Measurements from ENCODE around the gene BCAS3.
A peak's percentile ranks its signal among the peaks of the same experiment; 100 is the strongest.

Gene BCAS3

DNA sequence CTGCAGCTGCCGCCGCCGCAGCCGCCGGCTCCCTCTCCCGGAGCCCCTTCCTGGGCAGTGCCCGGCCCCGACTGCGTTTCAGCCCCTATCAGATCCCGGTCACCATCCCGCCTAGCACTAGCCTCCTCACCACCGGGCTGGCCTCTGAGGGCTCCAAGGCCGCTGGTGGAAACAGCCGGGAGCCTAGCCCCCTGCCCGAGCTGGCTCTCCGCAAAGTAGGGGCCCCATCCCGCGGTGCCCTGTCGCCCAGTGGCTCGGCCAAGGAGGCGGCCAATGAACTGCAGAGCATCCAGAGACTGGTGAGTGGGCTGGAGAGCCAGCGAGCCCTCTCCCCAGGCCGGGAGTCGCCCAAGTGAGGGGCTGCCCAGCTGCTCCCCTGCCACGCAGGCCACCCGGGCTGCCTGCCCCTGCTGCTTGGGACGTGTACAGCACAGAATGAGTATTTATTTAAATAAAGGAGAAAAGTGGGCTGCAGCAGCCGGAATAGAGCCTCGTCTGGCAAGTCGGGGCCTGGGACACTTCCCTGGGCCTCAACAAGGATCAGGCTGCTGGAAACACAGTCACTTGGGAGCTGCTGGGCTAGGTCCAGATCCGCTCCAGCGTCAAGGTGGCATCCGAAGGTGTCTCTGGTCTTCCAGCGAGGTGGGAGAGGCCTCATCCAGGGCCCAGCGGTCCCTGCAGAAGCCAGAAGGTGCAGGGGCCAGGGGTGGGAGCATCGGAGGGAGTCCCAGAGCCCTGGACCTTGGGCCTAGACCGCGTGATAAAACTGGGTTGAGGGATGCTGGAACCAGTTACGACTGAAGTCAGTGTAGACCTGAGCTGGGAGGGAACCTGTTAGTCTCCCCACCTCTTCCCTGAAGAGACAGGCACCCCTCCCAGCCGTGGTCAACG lies 730.7 kb downstream of the BCAS3 start:
- no peak for TF ChIP-seq ARNT (IDR thresholded peaks at IDR 0.05)
- no peak for TF ChIP-seq SUZ12 (IDR thresholded peaks at IDR 0.05)
- no peak for TF ChIP-seq FOXM1 (IDR thresholded peaks at IDR 0.05; ENCODE audit: borderline replicate concordance)
- CTCF ChIA-PET, result interaction anchor here (0.5 to 1.0 kb wide), 2 partner anchors 172 to 407 kb away, joined by 3 read pairs; no protein-coding TSS in a partner anchor
- no peak for DNase-seq (ENCODE audit: extremely low spot score)
- POLR2A ChIA-PET, result interaction anchor here (1.8 kb wide), 1 partner anchor 9 kb away, joined by 9 read pairs; the partner anchor contains the start of gene TBX2

DNA sequence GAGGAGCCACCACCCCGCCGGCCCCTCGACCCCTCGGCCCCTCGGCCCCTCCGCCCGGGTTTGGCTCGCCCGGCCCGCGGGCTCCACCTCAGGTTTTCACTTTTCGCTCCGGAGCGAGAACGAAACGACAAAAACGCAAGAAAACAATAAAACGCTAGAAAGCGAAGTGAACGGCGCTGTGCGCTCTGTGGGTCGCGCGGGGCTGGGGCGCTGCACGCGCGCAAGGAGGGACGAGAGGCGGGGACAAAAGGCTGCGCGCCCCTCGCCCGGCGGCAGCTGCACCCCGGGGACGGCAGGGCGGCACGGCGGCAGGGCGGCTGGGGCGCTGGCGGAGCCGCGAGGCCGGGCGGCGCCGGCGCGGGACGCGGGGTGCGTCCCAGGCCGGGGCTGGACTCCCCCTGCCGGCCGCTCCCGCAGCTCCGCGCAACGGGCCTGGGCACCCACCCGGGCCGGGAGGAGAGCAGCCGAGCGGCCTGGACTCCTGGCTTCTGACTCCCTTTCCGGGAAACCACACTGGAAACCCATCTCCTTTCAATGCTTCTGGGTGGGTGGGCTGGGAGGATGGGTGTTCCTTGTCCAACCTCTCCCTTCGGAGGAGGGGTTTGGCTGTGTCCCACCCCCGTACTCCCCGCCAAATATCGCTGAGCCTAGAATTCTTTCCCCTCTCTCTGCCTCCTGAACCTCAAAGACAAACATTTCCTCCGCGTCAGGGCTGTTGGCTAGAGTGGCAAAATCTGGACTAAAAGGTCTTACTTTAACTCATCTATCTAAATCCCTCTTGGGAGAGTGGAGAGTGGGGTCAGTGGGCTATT lies 731.9 kb downstream of the BCAS3 start:
- ChIA-PET POLR2A (interaction anchor here (1.8 kb wide), 1 partner anchor 10 kb away, joined by 9 read pairs; the partner anchor contains the start of gene TBX2), CTCF (interaction anchor here (0.5 to 1.0 kb wide), 2 partner anchors 171 to 200 kb away, joined by 3 to 4 read pairs; no protein-coding TSS in a partner anchor)
- TF ChIP-seq LEF1 (IDR thresholded peaks at IDR 0.05; ENCODE audit: borderline replicate concordance) (no peak), FOXM1 (IDR thresholded peaks at IDR 0.05; ENCODE audit: borderline replicate concordance) (no peak), NFRKB (IDR thresholded peaks at IDR 0.05) (no peak), L3MBTL2 (conservative IDR thresholded peaks at IDR 0.05) (no peak)
- peak; percentile 47 for DNase-seq (ENCODE audit: extremely low spot score)

DNA sequence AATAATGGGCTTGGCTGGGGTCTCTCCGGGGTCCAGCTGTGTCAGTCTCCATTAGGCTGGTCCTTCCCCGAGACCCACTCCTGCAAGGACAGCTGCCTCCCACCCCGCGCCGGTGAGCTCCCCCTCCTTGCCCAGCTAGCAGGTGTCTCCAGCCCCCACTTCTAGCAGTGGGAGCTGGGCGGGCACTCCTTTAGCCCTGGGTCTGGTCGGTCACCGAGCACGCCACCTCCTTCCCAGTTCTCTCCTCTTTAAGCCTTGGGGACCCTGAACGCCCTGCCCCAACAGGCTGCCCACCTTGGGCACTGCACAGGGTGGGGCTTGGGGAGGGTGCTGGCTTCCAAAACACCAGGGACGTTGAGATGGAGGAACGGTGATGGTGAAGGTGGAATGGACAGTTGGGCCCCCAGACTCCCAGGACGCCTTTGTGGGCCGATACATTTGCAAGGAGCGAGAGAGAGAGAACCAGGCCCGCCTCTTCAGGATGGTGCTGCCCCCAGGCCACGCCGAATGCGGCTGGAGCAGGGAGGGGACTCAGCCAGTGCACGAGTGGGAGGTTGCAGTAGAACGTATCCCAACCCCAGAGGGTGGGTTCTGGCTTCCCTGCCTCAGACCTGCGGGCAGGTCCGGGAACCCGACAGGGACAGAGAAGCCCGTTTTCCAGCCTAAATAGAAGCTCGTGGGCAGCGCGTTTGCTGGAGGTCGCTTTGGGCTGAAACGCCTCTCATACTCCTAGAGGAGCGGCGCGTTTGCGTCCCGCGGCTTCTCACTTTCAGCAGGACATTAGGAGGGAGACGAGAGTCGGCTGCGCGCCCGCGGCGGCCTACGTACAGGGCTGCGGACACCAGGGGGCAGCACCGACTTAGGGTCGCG lies 732.7 kb downstream of the BCAS3 start:
- CTCF ChIA-PET, result interaction anchor here (0.5 kb wide), 1 partner anchor 199 kb away, joined by 4 read pairs; no protein-coding TSS in a partner anchor
- POLR2A ChIA-PET, result no interaction called here
- no peak for DNase-seq (ENCODE audit: extremely low spot score)
- TF ChIP-seq FOXK2 (IDR thresholded peaks at IDR 0.05) (no peak), NFRKB (IDR thresholded peaks at IDR 0.05) (no peak), L3MBTL2 (conservative IDR thresholded peaks at IDR 0.05) (no peak), ARNT (IDR thresholded peaks at IDR 0.05) (no peak), SP1 (IDR thresholded peaks at IDR 0.05) (no peak), LEF1 (IDR thresholded peaks at IDR 0.05; ENCODE audit: borderline replicate concordance) (no peak)
- TF ChIP-seq, protein P1, sequence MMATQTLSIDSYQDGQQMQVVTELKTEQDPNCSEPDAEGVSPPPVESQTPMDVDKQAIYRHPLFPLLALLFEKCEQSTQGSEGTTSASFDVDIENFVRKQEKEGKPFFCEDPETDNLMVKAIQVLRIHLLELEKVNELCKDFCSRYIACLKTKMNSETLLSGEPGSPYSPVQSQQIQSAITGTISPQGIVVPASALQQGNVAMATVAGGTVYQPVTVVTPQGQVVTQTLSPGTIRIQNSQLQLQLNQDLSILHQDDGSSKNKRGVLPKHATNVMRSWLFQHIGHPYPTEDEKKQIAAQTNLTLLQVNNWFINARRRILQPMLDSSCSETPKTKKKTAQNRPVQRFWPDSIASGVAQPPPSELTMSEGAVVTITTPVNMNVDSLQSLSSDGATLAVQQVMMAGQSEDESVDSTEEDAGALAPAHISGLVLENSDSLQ (IDR thresholded peaks at IDR 0.05), result no peak

DNA sequence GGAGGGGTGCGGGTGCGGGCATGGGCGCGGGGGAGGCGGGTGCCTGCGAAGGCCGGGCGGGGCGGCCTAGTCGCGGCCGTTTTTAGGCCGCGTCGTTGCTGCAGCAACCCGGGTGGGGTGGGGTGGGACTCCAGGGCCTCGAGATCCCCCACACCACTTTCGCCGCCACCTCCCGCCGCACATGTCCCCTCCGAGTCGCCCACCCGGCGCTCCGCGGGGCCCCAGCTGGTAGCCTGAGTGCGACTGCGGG lies 733.3 kb downstream of the BCAS3 start:
- CTCF ChIA-PET, result no interaction called here
- no peak for DNase-seq (ENCODE audit: extremely low spot score)
- no peak for TF ChIP-seq L3MBTL2 (conservative IDR thresholded peaks at IDR 0.05)
- TF ChIP-seq LEF1 (IDR thresholded peaks at IDR 0.05; ENCODE audit: borderline replicate concordance), result no peak
- no peak for TF ChIP-seq BHLHE40 (IDR thresholded peaks at IDR 0.05; ENCODE audit: borderline replicate concordance)
- no peak for TF ChIP-seq CTBP1 (IDR thresholded peaks at IDR 0.05; ENCODE audit: borderline replicate concordance)
- no peak for TF ChIP-seq FOXM1 (IDR thresholded peaks at IDR 0.05; ENCODE audit: borderline replicate concordance)
- POLR2A ChIA-PET, result no interaction called here

DNA sequence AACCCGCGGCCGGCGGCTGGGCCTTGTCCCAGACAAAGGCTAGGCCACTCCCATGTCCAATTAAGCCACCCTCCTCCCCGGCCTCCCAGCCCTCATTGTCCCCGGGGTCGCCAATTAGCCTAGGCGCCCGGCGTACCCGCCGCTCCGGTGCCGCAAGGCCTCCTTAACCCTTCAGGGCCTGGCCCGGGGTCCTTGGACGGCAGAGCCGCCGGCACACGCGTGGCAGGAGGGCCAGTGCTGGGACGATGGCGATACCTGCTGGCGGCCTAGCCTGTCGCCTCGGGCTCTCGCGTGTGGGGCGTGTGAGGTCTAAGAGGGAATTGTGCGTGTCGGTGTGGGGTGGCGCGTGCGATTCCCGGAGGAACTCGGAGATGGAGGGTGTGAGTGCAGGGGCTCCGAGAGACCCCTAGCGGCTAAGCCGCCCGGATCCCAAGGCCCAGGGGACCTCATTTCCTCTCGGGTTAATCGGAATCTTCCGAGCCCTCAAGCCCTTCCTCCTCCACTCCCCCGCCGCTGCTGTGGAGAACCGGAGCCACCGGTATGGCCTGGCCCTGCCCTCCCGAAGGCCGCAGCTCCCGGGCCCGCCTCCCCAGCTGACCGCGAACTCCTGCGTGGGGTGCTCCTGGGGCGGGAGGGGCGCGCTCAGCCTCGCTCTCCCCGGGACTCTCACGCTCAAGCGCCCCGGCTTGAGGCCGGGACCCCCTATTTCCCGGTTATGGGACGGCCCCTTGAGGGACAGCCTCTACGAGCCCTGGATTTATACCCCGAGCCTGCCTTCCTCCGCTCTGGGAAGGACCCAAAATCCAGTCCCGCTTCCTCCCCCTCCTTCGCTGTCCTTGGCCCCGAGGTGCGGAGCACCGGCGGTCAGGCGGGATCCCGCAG lies 733.9 kb downstream of the BCAS3 start:
- DNase-seq (ENCODE audit: extremely low spot score), result peak; percentile 45
- POLR2A ChIA-PET, result interaction anchor here (0.6 to 2.1 kb wide), 5 partner anchors 10 to 425 kb away, joined by 3 to 11 read pairs (median 3); no protein-coding TSS in a partner anchor
- TF ChIP-seq TARDBP (IDR thresholded peaks at IDR 0.05) (peak; percentile 65; the same call in 1 of the 2 replicates), SUZ12 (IDR thresholded peaks at IDR 0.05) (no peak), L3MBTL2 (conservative IDR thresholded peaks at IDR 0.05) (peak; percentile 77), ARNT (IDR thresholded peaks at IDR 0.05) (no peak)
- CTCF ChIA-PET, result interaction anchor here (0.5 to 3.1 kb wide), 12 partner anchors 12 to 660 kb away, joined by 3 to 23 read pairs (median 4); partner anchors contain the start of gene TBX2

DNA sequence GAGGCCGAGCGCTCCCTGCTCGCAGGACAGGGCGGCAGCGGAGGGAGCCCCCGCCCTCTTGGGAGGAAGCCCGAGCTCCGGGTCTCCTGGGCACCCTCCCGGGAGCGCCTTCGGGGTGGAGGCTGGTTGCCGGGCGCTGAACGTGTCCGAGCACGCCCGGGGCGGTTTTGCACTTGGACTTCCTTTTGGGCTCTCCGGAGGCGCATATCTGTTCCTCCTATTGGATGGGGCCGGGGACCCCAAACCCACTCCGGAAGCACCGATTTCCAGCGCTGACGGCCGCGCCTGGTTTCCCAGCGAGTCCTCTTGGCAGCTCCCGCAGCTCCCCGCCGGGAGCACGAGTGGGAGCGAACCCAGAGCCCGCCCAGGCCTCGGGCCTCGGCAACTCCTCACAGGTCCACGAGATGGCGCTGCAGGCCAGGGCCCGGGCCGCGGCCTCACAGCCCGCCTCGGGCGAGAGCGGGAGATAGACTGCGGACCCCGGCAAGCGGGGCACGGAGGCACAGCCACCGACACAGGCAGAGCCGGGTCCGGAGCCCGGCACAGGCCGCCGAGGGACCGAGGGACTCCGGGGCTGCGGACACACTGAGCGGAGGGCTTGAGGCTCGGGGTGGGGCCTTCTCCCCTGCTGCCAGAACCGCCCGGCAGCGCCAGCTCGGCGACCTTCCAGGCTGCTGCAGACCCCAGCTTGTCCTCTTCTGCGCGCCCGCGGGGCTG lies 734.6 kb downstream of the BCAS3 start:
- TF ChIP-seq L3MBTL2 (conservative IDR thresholded peaks at IDR 0.05) (peak; percentile 27; the same call in 1 of the 2 replicates), NFRKB (IDR thresholded peaks at IDR 0.05) (no peak), FOXM1 (IDR thresholded peaks at IDR 0.05; ENCODE audit: borderline replicate concordance) (no peak), LEF1 (IDR thresholded peaks at IDR 0.05; ENCODE audit: borderline replicate concordance) (no peak; the same call in 1 of the 2 replicates), ELF4 (IDR thresholded peaks at IDR 0.05) (no peak), FOXA1 (IDR thresholded peaks at IDR 0.05) (no peak), BHLHE40 (IDR thresholded peaks at IDR 0.05; ENCODE audit: borderline replicate concordance) (no peak), SP1 (IDR thresholded peaks at IDR 0.05) (no peak), TARDBP (IDR thresholded peaks at IDR 0.05) (peak; percentile 93), FOXK2 (IDR thresholded peaks at IDR 0.05) (no peak), CTBP1 (IDR thresholded peaks at IDR 0.05; ENCODE audit: borderline replicate concordance) (no peak), ARNT (IDR thresholded peaks at IDR 0.05) (no peak)
- DNase-seq (ENCODE audit: extremely low spot score), result peak; percentile 91
- CTCF ChIA-PET, result interaction anchor here (0.5 to 3.1 kb wide), 19 partner anchors 12 to 1058 kb away, joined by 3 to 23 read pairs (median 4); partner anchors contain the start of gene TBX2
- POLR2A ChIA-PET, result interaction anchor here (0.6 to 2.1 kb wide), 9 partner anchors 9 to 424 kb away, joined by 3 to 11 read pairs (median 3); partner anchors contain the start of gene TBX2
